ENCODE data around the gene ITGA2. TPM values are rescaled to one million over a fixed set of nuclear protein-coding genes. Genes with fewer than 3 reads are reported as not detected.

The ITGA2 gene
- total and polyA plus RNA-seq, 9 of the 15 experiments (the other 6 are each of a cell fraction or from before 2014, with no cell fraction given), result 0.01 to 0.09 (median 0.03) TPM; not detected in 5

DNA sequence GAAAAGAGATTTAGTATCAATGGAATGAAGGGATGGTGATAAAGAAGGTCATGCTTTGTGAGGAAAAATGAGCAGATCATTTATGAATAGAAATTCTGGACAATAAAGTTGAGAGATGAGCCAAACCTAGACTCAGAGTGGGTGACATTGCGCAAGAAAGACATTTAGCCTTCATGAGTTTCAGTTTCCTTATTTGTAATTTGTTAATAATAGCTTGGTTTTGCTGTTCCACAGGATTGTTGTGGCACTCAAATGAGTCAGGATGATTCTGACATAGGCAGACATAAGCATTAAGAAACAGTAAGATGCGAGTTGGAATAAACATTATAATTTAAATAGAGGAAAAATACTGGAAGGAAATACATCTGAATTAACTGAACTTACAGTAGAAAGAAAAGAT lies 34.8 kb downstream of the ITGA2 start:
- CTCF ChIA-PET (ENCODE audit: low intra/inter-chr PET ratio), result no interaction called here
- TF ChIP-seq, protein P1, sequence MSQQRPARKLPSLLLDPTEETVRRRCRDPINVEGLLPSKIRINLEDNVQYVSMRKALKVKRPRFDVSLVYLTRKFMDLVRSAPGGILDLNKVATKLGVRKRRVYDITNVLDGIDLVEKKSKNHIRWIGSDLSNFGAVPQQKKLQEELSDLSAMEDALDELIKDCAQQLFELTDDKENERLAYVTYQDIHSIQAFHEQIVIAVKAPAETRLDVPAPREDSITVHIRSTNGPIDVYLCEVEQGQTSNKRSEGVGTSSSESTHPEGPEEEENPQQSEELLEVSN (IDR thresholded peaks at IDR 0.05; ENCODE audit: borderline replicate concordance in 1 of 2, extremely low read depth in 1 of 2, insufficient read depth in 1 of 2, insufficient read length in 1 of 2, low read depth in 1 of 2, low read length in 1 of 2, poor library complexity in 1 of 2, severe bottlenecking in 1 of 2), result no peak
- TF ChIP-seq CEBPG (CRISPR knock-in tag; IDR thresholded peaks at IDR 0.05) (no peak), CEBPG (tag; conservative IDR thresholded peaks at IDR 0.05 in 1 of 2, IDR thresholded peaks at IDR 0.05 in 1 of 2) (peak; percentile 34 to 93; a peak in 3 of 4 replicates), CEBPB (tag; IDR thresholded peaks at IDR 0.05) (peak; percentile 67)

DNA sequence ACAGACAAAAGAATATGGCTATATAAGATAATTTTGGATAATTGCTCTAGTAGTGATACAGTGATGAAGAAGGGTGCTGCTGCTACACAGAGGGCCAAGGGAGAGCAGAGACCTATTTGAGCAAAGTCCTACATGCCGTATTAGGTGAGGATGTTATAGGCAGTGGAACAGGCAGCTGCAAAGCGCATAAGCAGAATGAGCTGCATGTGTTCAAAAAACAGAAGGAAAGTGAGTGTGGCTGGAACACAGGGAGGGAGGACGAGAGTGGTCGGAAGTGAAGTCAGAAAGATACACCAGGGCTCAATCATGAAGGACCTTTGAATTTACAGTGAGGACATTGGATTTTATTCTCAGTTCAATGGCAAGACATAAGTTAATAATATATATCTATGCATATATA lies 35.4 kb downstream of the ITGA2 start:
- H4K20me1 ChIP-seq (replicated peaks; ENCODE audit: control insufficient read depth, insufficient read depth, low read length), result no peaks in the 10 kb centered on the region
- H3K9ac ChIP-seq (ENCODE audit: insufficient read depth in 1 of 2, low read depth in 2 of 2, low read length in 2 of 2), result no peak overlapping the region
- DNase-seq (ENCODE audit: extremely low read depth in 1 of 4, low spot score in 3 of 4) (no peak), FAIRE-seq (no peak), ATAC-seq (no peak)
- no TSS peak for BruUV-seq (replicated peaks)
- POLR2A ChIA-PET, result no interaction called here
- H3K4me1 ChIP-seq (replicated peaks in 1 of 2; ENCODE audit: control insufficient read depth in 2 of 2, insufficient read depth in 2 of 2, low read length in 2 of 2), result no peaks in the 10 kb centered on the region
- H3K36me3 ChIP-seq (ENCODE audit: control insufficient read depth, insufficient read depth, low read length), result no peaks in the 10 kb centered on the region
- no peak overlapping the region for H3K27ac ChIP-seq (ENCODE audit: extremely low read depth, low read depth, low read length)
- H2AFZ ChIP-seq (ENCODE audit: low read depth, low read length), result no peak overlapping the region
- in situ Hi-C loops (cut with MboI), result no loop called here
- H3K4me3 ChIP-seq, result no peak overlapping the region
- no peaks in the 10 kb centered on the region for H3K79me2 ChIP-seq (ENCODE audit: control insufficient read depth, insufficient read depth, low read length)
- no peaks in the 10 kb centered on the region for H3K9me1 ChIP-seq (ENCODE audit: control insufficient read depth, insufficient read depth, low read length)
- H3K4me2 ChIP-seq (ENCODE audit: insufficient read depth, low read length), result no peak overlapping the region
- H3K9me3 ChIP-seq (replicated peaks; ENCODE audit: control insufficient read depth, insufficient read depth, low read depth, low read length), result no peaks in the 10 kb centered on the region
- 3% methylated on average over 4 of the region's 4 CpGs for WGBS (ENCODE audit: insufficient coverage, low coverage, missing lambda C conversion rate)
- intact Hi-C loops (cut with micrococcal nuclease), result no loop called here
- CTCF ChIA-PET (ENCODE audit: low intra/inter-chr PET ratio), result no interaction called here
- H3K27me3 ChIP-seq (ENCODE audit: control insufficient read depth in 2 of 2, insufficient read depth in 2 of 2, low read length in 2 of 2), result no peaks in the 10 kb centered on the region
- TF ChIP-seq, protein P2, sequence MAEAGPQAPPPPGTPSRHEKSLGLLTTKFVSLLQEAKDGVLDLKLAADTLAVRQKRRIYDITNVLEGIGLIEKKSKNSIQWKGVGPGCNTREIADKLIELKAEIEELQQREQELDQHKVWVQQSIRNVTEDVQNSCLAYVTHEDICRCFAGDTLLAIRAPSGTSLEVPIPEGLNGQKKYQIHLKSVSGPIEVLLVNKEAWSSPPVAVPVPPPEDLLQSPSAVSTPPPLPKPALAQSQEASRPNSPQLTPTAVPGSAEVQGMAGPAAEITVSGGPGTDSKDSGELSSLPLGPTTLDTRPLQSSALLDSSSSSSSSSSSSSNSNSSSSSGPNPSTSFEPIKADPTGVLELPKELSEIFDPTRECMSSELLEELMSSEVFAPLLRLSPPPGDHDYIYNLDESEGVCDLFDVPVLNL (CRISPR knock-in tag; IDR thresholded peaks at IDR 0.05; ENCODE audit: low read depth), result no peak
- TF ChIP-seq TOE1 (IDR thresholded peaks at IDR 0.05; ENCODE audit: borderline replicate concordance) (no peak), TOE1 (CRISPR knock-in tag; IDR thresholded peaks at IDR 0.05; ENCODE audit: borderline replicate concordance, low read depth) (no peak), ZNF408 (CRISPR knock-in tag; IDR thresholded peaks at IDR 0.05; ENCODE audit: low read depth) (no peak), SUPT5H (IDR thresholded peaks at IDR 0.05) (no peak), RBM34 (IDR thresholded peaks at IDR 0.05; ENCODE audit: borderline replicate concordance, insufficient read depth, low read length) (no peak)
- TF ChIP-seq, protein P3, sequence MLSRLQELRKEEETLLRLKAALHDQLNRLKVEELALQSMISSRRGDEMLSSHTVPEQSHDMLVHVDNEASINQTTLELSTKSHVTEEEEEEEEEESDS (CRISPR knock-in tag; IDR thresholded peaks at IDR 0.05), result no peak
- TF ChIP-seq, protein P4, sequence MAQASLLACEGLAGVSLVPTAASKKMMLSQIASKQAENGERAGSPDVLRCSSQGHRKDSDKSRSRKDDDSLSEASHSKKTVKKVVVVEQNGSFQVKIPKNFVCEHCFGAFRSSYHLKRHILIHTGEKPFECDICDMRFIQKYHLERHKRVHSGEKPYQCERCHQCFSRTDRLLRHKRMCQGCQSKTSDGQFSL (CRISPR knock-in tag; IDR thresholded peaks at IDR 0.05), result no peak
- TF ChIP-seq, protein P4 (tag; IDR thresholded peaks at IDR 0.05), result no peak

More for the DNA sequence above, 34.8 kb downstream of the ITGA2 start:
- intact Hi-C loops (cut with micrococcal nuclease) (no loop called here), in situ Hi-C loops (cut with MboI) (no loop called here)
- POLR2A ChIA-PET, result no interaction called here
- H3K9ac ChIP-seq (ENCODE audit: insufficient read depth in 1 of 2, low read depth in 2 of 2, low read length in 2 of 2), result no peak overlapping the region
- FAIRE-seq (no peak), DNase-seq (ENCODE audit: extremely low read depth in 1 of 4, low spot score in 3 of 4) (no peak), ATAC-seq (no peak)
- H3K79me2 ChIP-seq (ENCODE audit: control insufficient read depth, insufficient read depth, low read length), result no peaks in the 10 kb centered on the region
- WGBS (ENCODE audit: insufficient coverage, low coverage, missing lambda C conversion rate), result 9% methylated on average over 2 of the region's 2 CpGs
- no peaks in the 10 kb centered on the region for H3K9me1 ChIP-seq (ENCODE audit: control insufficient read depth, insufficient read depth, low read length)
- H2AFZ ChIP-seq (ENCODE audit: low read depth, low read length), result no peak overlapping the region
- no peaks in the 10 kb centered on the region for H4K20me1 ChIP-seq (replicated peaks; ENCODE audit: control insufficient read depth, insufficient read depth, low read length)
- H3K36me3 ChIP-seq (ENCODE audit: control insufficient read depth, insufficient read depth, low read length), result no peaks in the 10 kb centered on the region
- H3K27me3 ChIP-seq (ENCODE audit: control insufficient read depth in 2 of 2, insufficient read depth in 2 of 2, low read length in 2 of 2), result no peaks in the 10 kb centered on the region
- H3K4me1 ChIP-seq (replicated peaks in 1 of 2; ENCODE audit: control insufficient read depth in 2 of 2, insufficient read depth in 2 of 2, low read length in 2 of 2), result no peaks in the 10 kb centered on the region; a peak in 1 of 5 replicates
- H3K4me2 ChIP-seq (ENCODE audit: insufficient read depth, low read length), result no peak overlapping the region
- no TSS peak for BruUV-seq (replicated peaks)
- no peaks in the 10 kb centered on the region for H3K9me3 ChIP-seq (replicated peaks; ENCODE audit: control insufficient read depth, insufficient read depth, low read depth, low read length)
- no peak overlapping the region for H3K27ac ChIP-seq (ENCODE audit: extremely low read depth, low read depth, low read length)
- H3K4me3 ChIP-seq, result no peak overlapping the region

Data from K562 (cell line).